NT2/D1 (cell line): ENCODE measurements around the gene RBM47.

Source experiments
- SUZ12 ChIP-seq: IDR thresholded peaks from 2 replicates; pipeline ENCODE4 v1.6.1; 2011; ENCODE audit not compliant: insufficient read length, insufficient read depth; ENCODE audit errors: extremely low read depth
- YY1 ChIP-seq: IDR thresholded peaks from 2 replicates; pipeline ENCODE4 v1.6.1; 2011; ENCODE audit not compliant: insufficient read length, insufficient read depth
- ZNF274 ChIP-seq: IDR thresholded peaks from 2 replicates; pipeline ENCODE4 v1.6.1; 2011; ENCODE audit warnings: mild to moderate bottlenecking, low read depth, low read length

DNA sequence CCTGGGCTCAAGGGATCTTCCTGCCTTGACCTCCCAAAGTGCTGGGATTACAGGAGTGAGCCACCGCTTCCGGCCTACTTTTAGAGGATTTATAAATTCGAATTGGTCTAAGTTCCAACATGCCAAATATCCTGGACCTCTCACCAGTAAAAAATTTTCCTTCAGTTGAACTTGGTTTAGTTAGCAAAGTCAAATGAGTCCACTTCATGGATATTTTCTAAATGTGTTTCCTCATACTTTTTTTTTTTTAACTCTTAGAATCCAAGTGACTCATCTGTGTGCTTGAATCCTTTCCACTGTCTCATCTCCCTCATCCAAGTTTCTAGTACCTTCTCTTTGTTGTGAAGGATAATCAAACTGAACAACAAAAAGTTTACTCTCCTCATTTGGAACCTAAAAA, 49.7 kb downstream of the RBM47 start:
- TF ChIP-seq YY1: no peak
- TF ChIP-seq ZNF274: no peak
- no peak for TF ChIP-seq SUZ12
